Activated CD8-positive, alpha-beta memory T cell treated with anti-CD3 and anti-CD28 coated beads, Interleukin-2, amount 50 U/mL, for 1 hour (primary cell): ENCODE measurements around the gene TMEM161A.

Source experiments
- DNase-seq: peaks from one replicate; pipeline ENCODE4 v3.0.0-alpha.2; 2020; ENCODE audit errors: extremely low read depth

The TMEM161A gene

DNA sequence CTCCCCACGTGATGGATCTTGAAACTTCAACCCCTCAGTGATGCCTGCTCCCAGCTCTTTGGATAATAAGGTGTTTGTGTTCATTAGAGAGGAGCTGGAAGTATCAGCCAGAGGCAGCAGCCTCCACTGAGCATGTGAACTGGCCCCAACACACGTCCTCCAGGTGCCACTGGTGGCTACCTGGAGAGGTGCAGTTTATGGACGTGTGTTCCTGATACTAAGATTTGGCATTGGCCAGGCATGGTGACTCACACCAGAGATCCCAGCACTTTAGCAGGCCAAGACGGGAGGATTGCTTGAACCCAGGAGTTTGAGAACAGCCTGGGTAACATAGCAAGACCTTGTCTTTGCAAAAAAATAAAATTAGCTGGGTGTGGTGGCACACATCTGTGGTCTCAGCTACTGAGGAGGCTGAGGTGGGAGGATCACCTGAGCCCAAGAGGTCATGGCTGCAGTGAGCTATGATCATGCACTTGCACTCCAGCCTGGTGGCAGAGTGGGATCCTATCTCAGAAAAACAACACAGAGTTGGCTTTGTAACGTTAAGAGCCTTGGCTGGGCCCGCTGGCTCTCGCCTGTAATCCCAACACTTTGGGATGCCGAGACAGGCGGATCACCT lies 40.1 kb downstream of the TMEM161A start:
- no peak for DNase-seq

DNA sequence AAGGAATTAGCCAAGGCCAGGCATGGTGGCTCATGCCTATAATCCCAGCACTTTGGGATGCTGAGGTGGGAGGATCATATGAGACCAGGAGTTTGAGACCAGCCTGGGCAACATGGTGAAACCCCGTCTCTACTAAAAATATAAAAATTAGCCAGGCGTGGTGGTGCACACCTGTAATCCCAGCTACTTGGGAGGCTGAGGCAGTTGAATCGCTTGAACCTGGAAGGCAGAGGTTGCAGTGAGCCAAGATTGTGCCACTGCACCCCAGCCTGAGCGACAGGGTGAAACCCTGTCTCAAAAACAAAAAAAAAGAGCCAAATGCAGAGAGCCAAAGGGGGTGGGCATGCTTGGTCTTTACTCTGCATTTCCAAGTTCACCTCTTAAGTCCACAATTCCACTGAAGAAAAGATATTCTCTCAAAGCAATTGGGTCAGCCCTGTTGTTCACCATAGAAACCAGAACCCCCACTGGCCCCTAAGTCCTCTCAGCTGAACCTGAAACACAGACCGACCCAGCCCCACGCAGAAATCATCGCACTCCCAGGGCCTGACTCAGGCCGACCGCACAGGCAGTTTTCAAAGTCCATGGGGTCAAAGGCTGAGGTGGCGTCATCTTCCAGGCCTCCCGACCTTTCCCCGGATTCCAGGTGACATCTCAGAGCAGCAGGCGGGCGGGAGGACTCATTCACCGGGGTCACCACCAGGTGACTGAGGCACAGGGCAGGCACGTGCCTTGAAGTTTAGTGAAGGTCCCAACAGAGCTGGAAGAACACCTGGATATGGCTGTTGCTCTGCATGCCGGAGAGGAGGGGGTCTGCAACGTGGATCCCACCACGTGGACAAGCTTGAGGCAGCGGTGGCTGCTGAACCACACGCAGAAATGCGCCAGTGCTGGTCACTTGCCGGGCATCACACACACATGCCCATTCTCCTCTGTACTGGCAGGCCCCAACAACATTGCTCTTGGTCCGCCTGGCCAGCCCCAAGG lies 41.3 kb downstream of the TMEM161A start:
- DNase-seq = no peak

DNA sequence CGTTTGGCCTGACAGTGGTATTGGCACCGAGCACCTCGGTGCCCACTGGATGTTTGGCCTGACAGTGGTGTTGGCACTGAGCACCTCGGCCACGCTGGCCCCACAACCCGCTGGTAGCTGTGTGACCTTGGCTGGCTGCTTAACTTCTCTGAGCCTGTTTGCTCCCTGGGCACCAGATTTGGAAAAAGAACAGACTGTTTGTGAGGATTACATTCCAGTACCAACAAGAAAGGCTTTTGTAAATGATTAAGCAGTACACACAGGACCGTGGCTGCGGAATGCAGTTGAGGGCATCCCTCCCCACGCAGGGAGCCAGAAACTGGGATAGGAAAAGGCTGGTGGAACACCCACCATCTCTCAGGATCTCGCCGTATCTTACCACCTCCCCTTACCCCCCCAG lies 42.6 kb downstream of the TMEM161A start:
- DNase-seq = no peak

DNA sequence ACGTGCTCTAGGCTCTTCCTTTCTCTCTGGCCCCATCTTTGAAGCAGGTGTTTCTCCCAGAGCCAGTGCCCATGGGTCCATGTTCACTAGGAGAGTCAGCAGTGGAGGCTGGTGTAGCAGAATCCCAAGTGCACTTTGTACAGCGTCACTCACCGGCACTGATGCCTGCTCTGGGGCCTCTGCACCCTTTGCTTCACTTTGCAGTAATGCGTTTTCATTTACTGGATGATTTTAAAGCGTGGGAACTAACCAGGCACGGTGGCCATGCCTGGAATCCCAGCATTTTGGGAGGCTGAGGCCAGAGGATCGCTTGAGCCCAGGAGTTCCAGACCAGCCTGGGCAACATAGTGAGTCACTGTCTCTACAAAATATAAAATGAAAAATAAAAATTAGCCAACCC lies 43.8 kb downstream of the TMEM161A start:
- no peak for DNase-seq

DNA sequence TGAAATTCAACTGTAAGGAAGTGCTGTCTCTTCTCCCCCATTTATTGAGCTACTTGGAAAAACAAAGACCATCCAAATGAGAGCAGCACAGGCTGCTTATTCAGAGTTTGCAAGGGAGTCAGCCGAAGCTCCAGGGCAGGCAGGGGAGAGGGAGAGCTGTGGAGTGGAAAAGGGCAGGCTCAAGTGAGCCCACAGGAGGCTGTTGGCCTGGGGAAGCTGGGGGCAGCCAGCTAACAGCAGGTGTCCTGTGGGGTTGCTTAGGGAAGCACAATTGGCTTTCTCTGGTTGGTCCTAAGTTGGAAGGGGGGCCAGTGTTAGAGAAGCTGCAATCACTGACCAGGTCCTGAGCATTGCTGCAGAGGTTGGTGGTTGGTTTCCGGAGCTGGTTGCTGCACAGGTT lies 50.6 kb downstream of the TMEM161A start:
- DNase-seq = no peak

DNA sequence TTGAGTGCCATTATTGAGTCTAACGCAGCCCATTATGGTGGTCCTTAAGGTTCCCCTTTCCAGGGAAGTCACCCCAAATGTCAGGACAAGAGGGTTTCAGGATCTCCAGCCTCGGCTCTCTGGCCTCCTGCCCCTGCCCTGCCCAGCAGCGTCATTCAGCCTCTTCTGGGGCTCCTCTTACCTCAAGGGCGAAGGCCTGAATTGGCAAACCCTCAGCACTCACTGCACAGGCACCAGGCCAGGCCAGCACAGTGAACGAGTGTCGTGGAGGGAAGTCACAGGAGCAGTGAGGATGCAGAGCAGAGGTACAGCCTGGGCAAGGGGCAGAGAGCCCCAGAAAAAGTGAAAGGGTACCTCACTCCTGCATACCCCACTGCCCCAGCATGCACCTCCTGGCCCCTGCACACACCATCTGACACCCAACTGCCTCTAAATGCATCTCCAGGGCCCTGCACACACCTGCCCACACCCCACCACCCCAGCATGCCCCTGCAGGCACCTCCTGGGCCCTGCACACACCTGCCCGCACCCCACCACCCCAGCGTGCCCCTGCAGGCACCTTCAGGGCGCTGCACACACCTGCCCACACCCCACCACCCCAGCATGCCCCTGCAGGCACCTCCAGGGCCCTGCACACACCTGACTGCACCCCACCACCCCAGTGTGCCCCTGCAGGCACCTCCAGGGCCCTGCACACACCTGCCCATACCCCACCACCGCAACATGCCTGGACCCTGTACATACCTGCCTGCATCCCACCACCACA lies 54.7 kb downstream of the TMEM161A start:
- DNase-seq = no peak

DNA sequence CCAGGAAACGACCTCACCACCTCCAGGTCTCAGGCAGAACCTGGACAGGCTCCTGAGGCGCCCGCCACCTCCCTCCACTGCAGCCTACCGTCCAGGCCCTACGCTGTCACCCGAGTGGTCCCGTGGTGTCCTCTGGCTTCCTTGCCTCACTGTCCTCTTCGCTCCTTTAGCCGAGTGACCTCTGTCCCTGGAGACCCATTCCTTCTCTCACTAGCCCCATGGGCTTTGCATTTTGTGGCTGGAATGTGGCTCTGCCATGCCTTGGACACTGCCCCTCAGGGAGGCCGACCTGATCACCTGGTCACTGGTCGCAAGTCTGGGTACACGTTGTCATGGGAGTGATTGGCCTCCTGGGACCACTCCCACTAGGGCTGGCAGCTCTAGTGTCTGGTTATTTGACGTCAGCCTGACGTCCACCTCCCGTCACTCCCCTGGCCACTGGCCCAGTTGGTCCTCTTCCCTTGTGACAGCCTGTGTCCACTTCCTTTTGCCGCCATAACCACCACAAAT lies 56.6 kb downstream of the TMEM161A start:
- no peak for DNase-seq

DNA sequence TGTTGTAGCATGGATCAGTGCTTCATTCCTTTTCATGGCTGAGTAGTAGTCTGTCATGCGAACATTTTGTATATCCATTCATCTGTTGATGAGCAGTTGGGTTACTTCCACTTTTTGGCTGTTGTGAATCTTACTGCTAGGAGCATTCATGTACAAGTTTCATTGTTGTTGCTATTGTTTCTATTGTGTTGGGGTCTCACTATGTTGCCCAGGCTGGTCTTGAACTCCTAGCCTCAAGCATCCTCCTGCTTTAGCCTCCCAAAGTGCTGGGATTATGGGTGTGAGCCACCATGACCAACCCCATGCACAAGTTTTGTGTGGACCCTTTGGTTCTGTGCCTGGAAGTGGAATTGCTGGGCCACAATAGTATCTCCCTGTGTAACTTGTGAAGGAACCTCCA lies 58.7 kb downstream of the TMEM161A start:
- DNase-seq = no peak

DNA sequence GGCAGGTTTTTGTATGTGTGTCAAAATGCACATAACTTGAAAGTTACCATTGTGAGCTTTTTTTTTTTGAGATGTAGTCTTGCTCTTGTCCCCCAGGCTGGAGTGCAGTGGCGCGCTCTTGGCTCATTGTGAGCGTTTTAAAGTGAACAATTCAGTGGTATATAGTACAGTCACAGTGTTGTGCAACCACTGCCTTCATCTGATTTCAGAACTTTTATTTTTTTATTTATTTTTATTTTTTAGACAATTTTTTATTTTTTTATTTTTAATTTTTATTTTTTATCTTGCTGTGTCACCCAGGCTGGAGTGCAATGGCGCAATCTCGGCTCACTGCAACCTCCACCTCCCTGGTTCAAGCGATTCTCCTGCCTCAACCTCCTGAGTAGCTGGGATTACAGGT lies 59.5 kb downstream of the TMEM161A start:
- no peak for DNase-seq

DNA sequence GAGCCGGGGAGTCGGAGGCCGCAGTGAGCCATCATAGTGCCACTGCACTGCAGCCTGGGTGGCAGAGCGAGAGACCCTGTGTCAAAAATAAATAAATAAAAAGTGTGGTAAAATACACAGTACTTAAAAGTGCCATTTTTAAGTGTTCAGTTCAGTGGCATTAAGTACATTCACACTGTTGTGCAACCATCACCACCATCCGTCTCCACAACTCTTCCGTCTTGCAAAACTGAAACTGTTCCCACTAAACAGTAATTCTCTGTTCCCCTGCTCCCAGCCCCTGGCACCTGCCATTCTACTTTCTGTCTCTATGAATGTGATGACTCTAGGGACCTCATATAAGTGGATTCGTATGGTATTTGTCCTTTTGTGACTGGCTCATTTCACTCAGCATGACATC lies 61.2 kb downstream of the TMEM161A start:
- DNase-seq = no peak

DNA sequence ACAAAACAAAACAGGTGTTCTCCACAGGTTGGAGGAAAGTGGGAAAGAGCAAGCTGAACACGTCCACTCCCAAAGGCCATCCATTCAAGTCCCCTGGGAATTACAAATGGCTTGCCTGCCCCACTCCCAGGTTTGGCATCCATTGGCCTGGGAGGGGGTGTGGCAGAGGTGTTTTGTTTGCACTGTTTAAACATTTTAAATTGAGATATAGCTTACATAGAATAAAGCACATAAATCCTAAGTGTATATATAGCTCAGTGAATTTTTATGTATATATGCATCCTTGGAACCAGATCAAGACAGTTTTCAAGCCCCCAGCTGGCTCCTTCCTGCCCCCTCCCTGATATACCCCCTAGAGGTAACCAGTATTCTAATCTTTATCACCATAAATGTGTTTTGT lies 61.8 kb downstream of the TMEM161A start:
- no peak for DNase-seq

DNA sequence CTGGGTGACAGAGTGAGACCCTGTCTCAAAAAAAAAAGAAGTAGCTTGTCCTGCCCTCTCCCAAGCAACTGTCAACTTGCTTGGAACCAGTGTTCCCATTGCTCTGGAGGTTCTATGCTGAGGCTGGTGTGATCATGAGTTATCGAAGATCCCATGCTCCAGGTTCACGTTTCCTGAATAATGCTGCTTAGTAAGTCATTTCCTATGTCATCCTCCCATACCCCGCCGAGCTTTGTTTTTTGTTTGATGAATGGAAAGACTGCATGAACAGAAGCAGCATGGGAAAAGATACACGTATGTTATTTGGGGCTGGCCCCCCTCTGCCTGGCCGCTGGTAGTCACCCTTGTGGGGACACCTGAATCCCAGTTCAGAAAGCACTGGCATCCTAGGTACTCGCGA lies 63.2 kb downstream of the TMEM161A start:
- no peak for DNase-seq

DNA sequence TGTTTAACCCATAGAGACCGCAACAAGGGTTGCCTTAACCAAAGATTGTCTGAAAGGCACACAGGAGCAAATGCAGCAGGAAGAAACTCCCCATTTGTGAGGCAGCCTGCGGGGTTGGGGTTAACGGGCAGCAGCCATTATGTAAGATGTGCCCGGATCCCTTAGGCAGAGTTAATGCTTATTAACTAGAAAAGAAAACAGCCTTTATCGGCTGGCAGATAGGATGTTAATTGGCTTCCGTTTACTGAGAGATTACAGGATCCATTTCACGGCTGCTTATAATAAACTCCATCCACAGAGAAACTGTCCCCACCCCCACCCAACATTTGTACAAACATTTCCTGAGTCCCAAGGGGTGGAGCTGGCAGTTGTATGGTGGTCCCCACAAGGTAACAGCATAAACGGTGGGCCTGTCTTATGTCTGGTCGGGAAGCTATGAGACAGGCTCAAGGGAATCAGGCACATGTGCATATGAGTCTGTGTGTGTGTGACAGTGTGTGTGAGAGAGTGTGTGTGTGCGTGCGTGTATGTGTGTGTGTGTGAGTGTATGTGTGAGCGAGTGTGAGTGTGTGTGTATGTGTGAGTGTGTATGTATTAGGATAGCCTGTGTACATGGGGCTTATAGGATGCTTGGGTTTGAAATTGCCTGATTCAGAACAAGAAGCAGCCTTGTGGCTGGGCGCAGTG lies 63.9 kb downstream of the TMEM161A start:
- DNase-seq = no peak

DNA sequence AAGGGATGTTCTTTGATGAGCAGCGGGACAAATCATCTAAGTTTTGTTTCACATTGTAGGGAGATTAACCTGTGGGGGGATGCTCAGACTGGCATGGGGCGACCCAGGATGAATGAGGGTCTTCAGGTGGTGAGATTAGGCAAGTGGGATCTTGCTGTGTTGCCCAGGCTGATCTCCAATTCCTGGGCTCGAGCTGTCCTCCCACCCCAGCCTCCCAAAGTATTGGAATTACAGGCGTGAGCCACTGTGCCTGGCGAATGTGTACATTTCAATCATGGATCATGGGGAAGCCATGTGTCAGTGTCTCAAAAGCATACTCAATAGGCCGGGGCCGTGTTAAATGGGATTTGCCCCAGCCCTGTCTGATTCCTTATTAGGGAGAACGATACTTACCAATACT lies 66.4 kb downstream of the TMEM161A start:
- no peak for DNase-seq
